Heart right ventricle (tissue), 16 donors: ENCODE results near the gene MED10. TPM values are rescaled to one million over a fixed set of nuclear protein-coding genes. Genes with fewer than 3 reads are reported as not detected.
A peak's percentile ranks its signal among the peaks of the same experiment; 100 is the strongest.

Source experiments
- ATAC-seq, 8 donors: fragments of 200-7000 bp; cut with Tn5 transposase; one replicate each; pipeline ENCODE4 v1.9.1; 2020; ENCODE audit warnings: mild to moderate bottlenecking in 8 of 8, moderate library complexity in 8 of 8, moderate number of reproducible peaks in 1 of 8
- DNase-seq, 2 donors: peaks; one replicate each; pipeline ENCODE4 v3.0.0-alpha.2; 2020
- H3K27ac ChIP-seq, 10 donors: fragments of 200-600 bp; sonication (generic) in 2 of 10; one replicate each; pipeline versions ENCODE4 v1.5.0 to v1.8.0; 2020 to 2022; ENCODE audit warnings: mild to moderate bottlenecking in 3 of 10
- H3K27me3 ChIP-seq, 7 donors: fragments of 200-600 bp; one replicate each; pipeline ENCODE4 v1.8.0; 2021 to 2022; ENCODE audit warnings: mild to moderate bottlenecking in 2 of 7
- H3K36me3 ChIP-seq, 9 donors: fragments of 200-600 bp; sonication (generic) in 1 of 9; one replicate each; pipeline versions ENCODE4 v1.5.0 to v1.8.0; 2020 to 2022; ENCODE audit warnings: mild to moderate bottlenecking in 2 of 9
- H3K4me1 ChIP-seq, 9 donors: fragments of 200-600 bp; sonication (generic) in 1 of 9; one replicate each; pipeline versions ENCODE4 v1.5.0 to v1.8.0; 2020 to 2022; ENCODE audit warnings: mild to moderate bottlenecking in 4 of 9
- H3K4me3 ChIP-seq, 10 donors: fragments of 200-600 bp; sonication (generic) in 2 of 10; one replicate each; pipeline versions ENCODE4 v1.5.0 to v1.8.0; 2020 to 2022; ENCODE audit warnings: mild to moderate bottlenecking in 7 of 10, moderate library complexity in 2 of 10
- H3K9me3 ChIP-seq, 11 donors: fragments of 200-600 bp in 10 of 11; sonication (generic) in 2 of 11; one replicate each; pipeline versions ENCODE4 v1.5.0 to v1.8.0; 2013 to 2022; ENCODE audit warnings: mild to moderate bottlenecking in 2 of 11, control low read depth in 1 of 11, moderate library complexity in 1 of 11
- CTCF ChIP-seq, 9 donors: fragments of 200-600 bp; sonication (generic) in 2 of 9; IDR thresholded peaks; one replicate each; pipeline versions ENCODE4 v1.5.0 to v1.8.0; 2021 to 2022; ENCODE audit warnings: antibody characterized with exemption in 9 of 9, mild to moderate bottlenecking in 5 of 9, moderate library complexity in 1 of 9
- WGBS, 2 donors: extraction: QIAGEN DNeasy Blood & Tissue Kit; methylation state at CpG; one replicate each; pipeline ENCODE4 v1.1.7; 2013; ENCODE audit warnings: inconsistent platforms in 1 of 2; 5-methylcytosine and 5-hydroxymethylcytosine counted together
- intact Hi-C, 10 donors: fragments of 100-400 bp; cut with DNase I; formaldehyde crosslinking; loops; one replicate each; pipeline versions ENCODE4 v1.11.1 to v1.14.2; 2022
- polyA plus RNA-seq, 2 donors: library from polyadenylated mRNA; stranded (reverse); fragments of 200-250 nt; gene quantifications; one replicate each; pipeline ENCODE4 v1.2.3, GENCODE V29; 2013
- total RNA-seq, 10 donors: library from RNA; stranded (reverse); fragmentation: NEBNext Ultra II Directional in 3 of 10; extraction: Animal tissue kit (Norgen Biotek cat#: 25700) in 3 of 10; gene quantifications; one replicate each; pipeline versions ENCODE4 v1.2.1 to v1.2.4, GENCODE V29; 2021 to 2023
- donor health status: Arrhythmogenic right ventricular cardiomyopathy.
- donor health status: ischemic (EF 13 %, LVEDD 7.1; RV severe dilation, severe dysfunction).
- donor health status: healthy with polysubstance abuse.
- donor health status: DM: no; HTN: yes; CAD: no.
- donor health status: DM: no; HTN: no; CAD: no.
- donor health status: ischemic (EF 25% LVEDD 6.9; RV normal size, moderate dysfunction).
- donor health status: ischemic (EF 25% LVEDD 5.7; RV mildly dilated, moderate dysfunction).
- donor health status: healthy.
- donor health status: DM: yes; HTN: yes; CAD: no.
- donor health status: Ischemic cardiomyopathy.
- donor health status: ischemic (EF 35%, LVEDD 5.7; RV mildly dilated, moderate dysfunction).
- donor health status: nonischemic (EF 11% LVEDD 7.7; RV severe dilation, severe dysfunction).
- donor health status: DM: yes; HTN: yes; CAD: no.
- donor health status: PGD.
- donor health status: ischemic (EF 29% LVEDD 5.4; RV normal size, mild dysfunction).
- donor health status: nonischemic (EF 23%, LVEDD 6.1; RV moderate dilation, normal function).

MED10 gene
- total and polyA plus RNA-seq, 12 donors: 15.3 to 45.4 (median 22.8) TPM

- peaks cover 0 to 23% (median 10%) of the 10 kb centered on the region in 11 donors for H3K9me3 ChIP-seq
- ATAC-seq (no peak), DNase-seq (no peak)
- WGBS, 2 donors: 86 to 89% methylated on average over 5 of the region's 5 CpGs
- no peak for TF ChIP-seq CTCF (IDR thresholded peaks at IDR 0.05)
- no peaks in the 10 kb centered on the region for H3K36me3 ChIP-seq
- H3K27ac ChIP-seq: no peak overlapping the region
- intact Hi-C loops: no loop called here
- H3K27me3 ChIP-seq: no peaks in the 10 kb centered on the region
- no peaks in the 10 kb centered on the region for H3K4me1 ChIP-seq
- no peak overlapping the region for H3K4me3 ChIP-seq
Measured at GRCh38 chr5:6333182-6333905, 45.0 kb downstream of the MED10 start.

- Histone ChIP-seq H3K27me3 (no peaks in the 10 kb centered on the region), H3K27ac (no peak overlapping the region), H3K9me3 (peaks cover 0 to 23% (median 10%) of the 10 kb centered on the region in 11 donors), H3K4me3 (no peak overlapping the region), H3K36me3 (no peaks in the 10 kb centered on the region), H3K4me1 (no peaks in the 10 kb centered on the region)
- intact Hi-C loops: no loop called here
- ATAC-seq (no peak), DNase-seq (peak; percentile 15 to 16)
- 41% methylated on average over 3 of the region's 3 CpGs for WGBS, 2 donors
- TF ChIP-seq CTCF (IDR thresholded peaks at IDR 0.05): no peak
Measured at GRCh38 chr5:6328173-6328572, 50.2 kb downstream of the MED10 start.

GRCh38 chr5:6326776-6327175 lies 51.6 kb downstream of the MED10 start:
- no peaks in the 10 kb centered on the region for H3K36me3 ChIP-seq
- no peak for TF ChIP-seq CTCF (IDR thresholded peaks at IDR 0.05)
- H3K4me3 ChIP-seq: no peak overlapping the region
- 58 to 63% methylated on average over 5 of the region's 5 CpGs for WGBS, 2 donors
- H3K27ac ChIP-seq: no peak overlapping the region
- intact Hi-C loops: no loop called here
- H3K27me3 ChIP-seq: no peaks in the 10 kb centered on the region
- DNase-seq: no peak
- ATAC-seq: no peak
- H3K9me3 ChIP-seq: peaks cover 0 to 23% (median 10%) of the 10 kb centered on the region in 11 donors
- H3K4me1 ChIP-seq: no peaks in the 10 kb centered on the region

- H3K4me3 ChIP-seq: no peak overlapping the region
- DNase-seq: no peak
- H3K27me3 ChIP-seq: no peaks in the 10 kb centered on the region
- H3K4me1 ChIP-seq: no peaks in the 10 kb centered on the region
- WGBS, 2 donors: 90 to 94% methylated on average over 21 of the region's 21 CpGs
- intact Hi-C loops: no loop called here
- H3K36me3 ChIP-seq: no peaks in the 10 kb centered on the region
- no peak for TF ChIP-seq CTCF (IDR thresholded peaks at IDR 0.05)
- ATAC-seq: no peak
- no peak overlapping the region for H3K27ac ChIP-seq
- peaks cover 0 to 14% (median 0%) of the 10 kb centered on the region in 11 donors for H3K9me3 ChIP-seq
Measured at GRCh38 chr5:6322163-6322713, 56.1 kb downstream of the MED10 start.

Other genes starting within 250 kb of the MED10 start
- gene UBE2QL1, start 70.3 kb upstream of the MED10 start, total RNA-seq: 10 to 100 TPM; 13.0 to 26.3 (median 18.6) TPM
- gene UBE2QL1, start 70.3 kb upstream of the MED10 start, polyA plus RNA-seq: 1 to 10 TPM; 8.9 to 9.8 TPM